ENCODE results near the gene ELMO1. TPM values are rescaled to one million over a fixed set of nuclear protein-coding genes. Genes with fewer than 3 reads are reported as not detected.

The ELMO1 gene
- total RNA-seq, 1 experiment from 2014 or later, result 7.8 TPM

GRCh38 chr7:37040330-37040729 lies 408.3 kb downstream of the ELMO1 start:
- Histone ChIP-seq H2BK15ac (ENCODE audit: low read depth, low read length) (no peak overlapping the region), H3K14ac (ENCODE audit: insufficient read depth, low read length) (no peak overlapping the region), H3K23me2 (ENCODE audit: insufficient read length, low read depth, low read length, poor library complexity, severe bottlenecking) (no peaks in the 10 kb centered on the region), H3K23ac (ENCODE audit: insufficient read length, low read depth, low read length) (no peak overlapping the region), H2AK5ac (ENCODE audit: insufficient read length, low read length) (no peak overlapping the region), H3K18ac (ENCODE audit: insufficient read length, low read depth, low read length) (no peak overlapping the region), H3K79me1 (ENCODE audit: insufficient read depth, low read depth, low read length, poor library complexity, severe bottlenecking) (no peaks in the 10 kb centered on the region), H2BK120ac (ENCODE audit: low read depth, low read length, poor library complexity, severe bottlenecking) (no peak overlapping the region), H3K9me3 (ENCODE audit: control insufficient read depth, low read depth, low read length) (no peaks in the 10 kb centered on the region), H3K79me2 (ENCODE audit: insufficient read depth, low read length) (no peaks in the 10 kb centered on the region), H3K9ac (ENCODE audit: extremely low read depth, insufficient read length, low read length) (no peak overlapping the region), H3K27ac (ENCODE audit: insufficient read length, low read depth, low read length) (no peak overlapping the region), H3K4me1 (ENCODE audit: insufficient read depth, low read length) (no peaks in the 10 kb centered on the region), H4K91ac (ENCODE audit: insufficient read length, low read depth, low read length) (no peak overlapping the region), H3K27me3 (ENCODE audit: insufficient read depth, low read length) (0 out of 2 replicates have a peak, but pooled peaks cover 3% of the 10 kb centered on the region), H3T11ph (ENCODE audit: low read length) (no peak overlapping the region), H3K4ac (ENCODE audit: low read depth, low read length) (no peak overlapping the region), H2AFZ (ENCODE audit: low read length) (no peak overlapping the region), H3K4me2 (ENCODE audit: insufficient read depth, insufficient read length, low read length) (no peak overlapping the region), H3K56ac (ENCODE audit: insufficient read length, low read depth, low read length) (no peak overlapping the region), H2BK5ac (ENCODE audit: insufficient read length, low read length) (no peak overlapping the region), H2BK20ac (ENCODE audit: low read depth, low read length, poor library complexity, severe bottlenecking) (no peak overlapping the region), H4K5ac (ENCODE audit: insufficient read length, low read depth, low read length) (no peak overlapping the region), H4K8ac (replicated peaks; ENCODE audit: insufficient read length, low read depth, low read length) (no peak overlapping the region), H4K20me1 (ENCODE audit: control insufficient read depth, insufficient read depth, insufficient read length) (no peaks in the 10 kb centered on the region), H2BK12ac (ENCODE audit: insufficient read length, low read depth, low read length) (no peak overlapping the region)
- no peak for DNase-seq
- Mint-ChIP-seq H3K27me3 (ENCODE audit: low read depth) (no peaks in the 10 kb centered on the region), H3K36me3 (ENCODE audit: insufficient read depth in 1 of 3, low read depth in 3 of 3) (peaks cover 0 to 8% (median 4%) of the 10 kb centered on the region in 3 experiments; a peak in 3 of 7 replicates), H3K27ac (no peak overlapping the region), H3K4me3 (no peak overlapping the region), H3K4me1 (no peaks in the 10 kb centered on the region), H3K9me3 (peaks cover 5% of the 10 kb centered on the region in 2 experiments; a peak in 1 of 5 replicates)
- WGBS (ENCODE audit: extremely low coverage, insufficient read length, low lambda C conversion rate), result no CpG with 5 or more reads among the region's 4 CpGs
- TF ChIP-seq, protein P1, sequence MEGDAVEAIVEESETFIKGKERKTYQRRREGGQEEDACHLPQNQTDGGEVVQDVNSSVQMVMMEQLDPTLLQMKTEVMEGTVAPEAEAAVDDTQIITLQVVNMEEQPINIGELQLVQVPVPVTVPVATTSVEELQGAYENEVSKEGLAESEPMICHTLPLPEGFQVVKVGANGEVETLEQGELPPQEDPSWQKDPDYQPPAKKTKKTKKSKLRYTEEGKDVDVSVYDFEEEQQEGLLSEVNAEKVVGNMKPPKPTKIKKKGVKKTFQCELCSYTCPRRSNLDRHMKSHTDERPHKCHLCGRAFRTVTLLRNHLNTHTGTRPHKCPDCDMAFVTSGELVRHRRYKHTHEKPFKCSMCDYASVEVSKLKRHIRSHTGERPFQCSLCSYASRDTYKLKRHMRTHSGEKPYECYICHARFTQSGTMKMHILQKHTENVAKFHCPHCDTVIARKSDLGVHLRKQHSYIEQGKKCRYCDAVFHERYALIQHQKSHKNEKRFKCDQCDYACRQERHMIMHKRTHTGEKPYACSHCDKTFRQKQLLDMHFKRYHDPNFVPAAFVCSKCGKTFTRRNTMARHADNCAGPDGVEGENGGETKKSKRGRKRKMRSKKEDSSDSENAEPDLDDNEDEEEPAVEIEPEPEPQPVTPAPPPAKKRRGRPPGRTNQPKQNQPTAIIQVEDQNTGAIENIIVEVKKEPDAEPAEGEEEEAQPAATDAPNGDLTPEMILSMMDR (conservative IDR thresholded peaks at IDR 0.05), result no peak
